Heart right ventricle (tissue), 16 donors: Measurements from ENCODE around the gene TNRC6B. TPM values are rescaled to one million over a fixed set of nuclear protein-coding genes. Genes with fewer than 3 reads are reported as not detected.

Source experiments
- ATAC-seq, 8 donors: fragments of 200-7000 bp; cut with Tn5 transposase; one replicate each; pipeline ENCODE4 v1.9.1; 2020; ENCODE audit warnings: mild to moderate bottlenecking in 8 of 8, moderate library complexity in 8 of 8, moderate number of reproducible peaks in 1 of 8
- DNase-seq, 2 donors: peaks; one replicate each; pipeline ENCODE4 v3.0.0-alpha.2; 2020
- H3K27ac ChIP-seq, 10 donors: fragments of 200-600 bp; sonication (generic) in 2 of 10; one replicate each; pipeline versions ENCODE4 v1.5.0 to v1.8.0; 2020 to 2022; ENCODE audit warnings: mild to moderate bottlenecking in 3 of 10
- H3K27me3 ChIP-seq, 7 donors: fragments of 200-600 bp; one replicate each; pipeline ENCODE4 v1.8.0; 2021 to 2022; ENCODE audit warnings: mild to moderate bottlenecking in 2 of 7
- H3K36me3 ChIP-seq, 9 donors: fragments of 200-600 bp; sonication (generic) in 1 of 9; one replicate each; pipeline versions ENCODE4 v1.5.0 to v1.8.0; 2020 to 2022; ENCODE audit warnings: mild to moderate bottlenecking in 2 of 9
- H3K4me1 ChIP-seq, 9 donors: fragments of 200-600 bp; sonication (generic) in 1 of 9; one replicate each; pipeline versions ENCODE4 v1.5.0 to v1.8.0; 2020 to 2022; ENCODE audit warnings: mild to moderate bottlenecking in 4 of 9
- H3K4me3 ChIP-seq, 10 donors: fragments of 200-600 bp; sonication (generic) in 2 of 10; one replicate each; pipeline versions ENCODE4 v1.5.0 to v1.8.0; 2020 to 2022; ENCODE audit warnings: mild to moderate bottlenecking in 7 of 10, moderate library complexity in 2 of 10
- H3K9me3 ChIP-seq, 11 donors: fragments of 200-600 bp in 10 of 11; sonication (generic) in 2 of 11; one replicate each; pipeline versions ENCODE4 v1.5.0 to v1.8.0; 2013 to 2022; ENCODE audit warnings: mild to moderate bottlenecking in 2 of 11, control low read depth in 1 of 11, moderate library complexity in 1 of 11
- CTCF ChIP-seq, 9 donors: fragments of 200-600 bp; sonication (generic) in 2 of 9; IDR thresholded peaks; one replicate each; pipeline versions ENCODE4 v1.5.0 to v1.8.0; 2021 to 2022; ENCODE audit warnings: antibody characterized with exemption in 9 of 9, mild to moderate bottlenecking in 5 of 9, moderate library complexity in 1 of 9
- WGBS, 2 donors: extraction: QIAGEN DNeasy Blood & Tissue Kit; methylation state at CpG; one replicate each; pipeline ENCODE4 v1.1.7; 2013; ENCODE audit warnings: inconsistent platforms in 1 of 2; 5-methylcytosine and 5-hydroxymethylcytosine counted together
- intact Hi-C, 10 donors: fragments of 100-400 bp; cut with DNase I; formaldehyde crosslinking; loops; one replicate each; pipeline versions ENCODE4 v1.11.1 to v1.14.2; 2022
- polyA plus RNA-seq, 2 donors: library from polyadenylated mRNA; stranded (reverse); fragments of 200-250 nt; gene quantifications; one replicate each; pipeline ENCODE4 v1.2.3, GENCODE V29; 2013
- total RNA-seq, 10 donors: library from RNA; stranded (reverse); fragmentation: NEBNext Ultra II Directional in 3 of 10; extraction: Animal tissue kit (Norgen Biotek cat#: 25700) in 3 of 10; gene quantifications; one replicate each; pipeline versions ENCODE4 v1.2.1 to v1.2.4, GENCODE V29; 2021 to 2023
- donor health status: Arrhythmogenic right ventricular cardiomyopathy.
- donor health status: ischemic (EF 13 %, LVEDD 7.1; RV severe dilation, severe dysfunction).
- donor health status: healthy with polysubstance abuse.
- donor health status: DM: no; HTN: yes; CAD: no.
- donor health status: DM: no; HTN: no; CAD: no.
- donor health status: ischemic (EF 25% LVEDD 6.9; RV normal size, moderate dysfunction).
- donor health status: ischemic (EF 25% LVEDD 5.7; RV mildly dilated, moderate dysfunction).
- donor health status: healthy.
- donor health status: DM: yes; HTN: yes; CAD: no.
- donor health status: Ischemic cardiomyopathy.
- donor health status: ischemic (EF 35%, LVEDD 5.7; RV mildly dilated, moderate dysfunction).
- donor health status: nonischemic (EF 11% LVEDD 7.7; RV severe dilation, severe dysfunction).
- donor health status: DM: yes; HTN: yes; CAD: no.
- donor health status: PGD.
- donor health status: ischemic (EF 29% LVEDD 5.4; RV normal size, mild dysfunction).
- donor health status: nonischemic (EF 23%, LVEDD 6.1; RV moderate dilation, normal function).

TNRC6B gene
- total and polyA plus RNA-seq, 12 donors, result 1.7 to 62.5 (median 53.9) TPM

- peaks cover 4 to 88% (median 70%) of the 10 kb centered on the region in 9 donors for H3K4me1 ChIP-seq
- no peak overlapping the region for H3K4me3 ChIP-seq
- no peaks in the 10 kb centered on the region for H3K27me3 ChIP-seq
- TF ChIP-seq CTCF (IDR thresholded peaks at IDR 0.05), result no peak
- H3K9me3 ChIP-seq, result no peaks in the 10 kb centered on the region
- no peaks in the 10 kb centered on the region for H3K36me3 ChIP-seq
- intact Hi-C loops, result no loop called here
- H3K27ac ChIP-seq, result peak overlapping the region in 8 of 10 donors; percentile 27 to 75 (median 40)
- ATAC-seq (peak in 7 of 8 donors; percentile 57 to 90 (median 82)), DNase-seq (no peak)
- 8 to 12% methylated on average over 5 of the region's 5 CpGs for WGBS, 2 donors
Observed at GRCh38 chr22:40204321-40205116, 26.8 kb downstream of the TNRC6B start.

GRCh38 chr22:40206561-40206960 lies 28.8 kb downstream of the TNRC6B start:
- no peak for DNase-seq
- Histone ChIP-seq H3K36me3 (no peaks in the 10 kb centered on the region), H3K9me3 (no peaks in the 10 kb centered on the region), H3K27me3 (no peaks in the 10 kb centered on the region), H3K27ac (no peak overlapping the region), H3K4me1 (peaks cover 13 to 88% (median 75%) of the 10 kb centered on the region in 9 donors), H3K4me3 (no peak overlapping the region)
- TF ChIP-seq CTCF (IDR thresholded peaks at IDR 0.05), result no peak
- no peak for ATAC-seq
- intact Hi-C loops, result no loop called here
- 92 to 93% methylated on average over 15 of the region's 15 CpGs for WGBS, 2 donors

- no peaks in the 10 kb centered on the region for H3K27me3 ChIP-seq
- TF ChIP-seq CTCF (IDR thresholded peaks at IDR 0.05), result no peak
- intact Hi-C loops, result loop anchor here in 2 of 10 donors (10.0 kb wide), 1 partner anchor 64 kb away; no protein-coding TSS in a partner anchor
- no peaks in the 10 kb centered on the region for H3K36me3 ChIP-seq
- H3K9me3 ChIP-seq, result no peaks in the 10 kb centered on the region
- peak in 1 of 8 donors; percentile 10 for ATAC-seq
- H3K27ac ChIP-seq, result peak overlapping the region in 4 of 10 donors; percentile 30 to 77 (median 60)
- H3K4me1 ChIP-seq, result peaks cover 16 to 88% (median 70%) of the 10 kb centered on the region in 9 donors
- 85 to 89% methylated on average over 1 of the region's 1 CpG for WGBS, 2 donors
- no peak for DNase-seq
- no peak overlapping the region for H3K4me3 ChIP-seq
Observed at GRCh38 chr22:40210818-40211217, 33.1 kb downstream of the TNRC6B start.

GRCh38 chr22:40211476-40212054 lies 33.8 kb downstream of the TNRC6B start:
- peak overlapping the region in 8 of 10 donors; percentile 14 to 77 (median 34) for H3K27ac ChIP-seq
- intact Hi-C loops, result loop anchor here in 2 of 10 donors (10.0 kb wide), 1 partner anchor 63 kb away; no protein-coding TSS in a partner anchor
- no peak for DNase-seq
- H3K27me3 ChIP-seq, result no peaks in the 10 kb centered on the region
- no peak for TF ChIP-seq CTCF (IDR thresholded peaks at IDR 0.05)
- 56 to 59% methylated on average over 12 of the region's 12 CpGs for WGBS, 2 donors
- no peaks in the 10 kb centered on the region for H3K36me3 ChIP-seq
- peak in 5 of 8 donors; percentile 10 to 59 (median 27) for ATAC-seq
- H3K4me3 ChIP-seq, result no peak overlapping the region
- H3K4me1 ChIP-seq, result peaks cover 16 to 94% (median 77%) of the 10 kb centered on the region in 9 donors
- no peaks in the 10 kb centered on the region for H3K9me3 ChIP-seq
